22Rv1 (cell line): Measurements from ENCODE around the gene ITPR3.

Source experiments
- ZFX ChIP-seq: fragments of 450-650 bp; IDR thresholded peaks from 2 replicates; pipeline ENCODE4 v1.6.1; 2017; ENCODE audit warnings: antibody characterized with exemption, borderline replicate concordance
- TF ChIP-seq, protein P1 (sequence below): fragments of 450-650 bp; IDR thresholded peaks from 2 replicates; pipeline ENCODE4 v1.5.1; 2017; ENCODE audit warnings: mild to moderate bottlenecking

GRCh38 chr6:33700391-33701050 lies 79.4 kb downstream of the ITPR3 start:
- TF ChIP-seq, protein P1, sequence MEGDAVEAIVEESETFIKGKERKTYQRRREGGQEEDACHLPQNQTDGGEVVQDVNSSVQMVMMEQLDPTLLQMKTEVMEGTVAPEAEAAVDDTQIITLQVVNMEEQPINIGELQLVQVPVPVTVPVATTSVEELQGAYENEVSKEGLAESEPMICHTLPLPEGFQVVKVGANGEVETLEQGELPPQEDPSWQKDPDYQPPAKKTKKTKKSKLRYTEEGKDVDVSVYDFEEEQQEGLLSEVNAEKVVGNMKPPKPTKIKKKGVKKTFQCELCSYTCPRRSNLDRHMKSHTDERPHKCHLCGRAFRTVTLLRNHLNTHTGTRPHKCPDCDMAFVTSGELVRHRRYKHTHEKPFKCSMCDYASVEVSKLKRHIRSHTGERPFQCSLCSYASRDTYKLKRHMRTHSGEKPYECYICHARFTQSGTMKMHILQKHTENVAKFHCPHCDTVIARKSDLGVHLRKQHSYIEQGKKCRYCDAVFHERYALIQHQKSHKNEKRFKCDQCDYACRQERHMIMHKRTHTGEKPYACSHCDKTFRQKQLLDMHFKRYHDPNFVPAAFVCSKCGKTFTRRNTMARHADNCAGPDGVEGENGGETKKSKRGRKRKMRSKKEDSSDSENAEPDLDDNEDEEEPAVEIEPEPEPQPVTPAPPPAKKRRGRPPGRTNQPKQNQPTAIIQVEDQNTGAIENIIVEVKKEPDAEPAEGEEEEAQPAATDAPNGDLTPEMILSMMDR, result peak; percentile 87
- TF ChIP-seq ZFX, result no peak
